GM12878 (cell line): ENCODE data around the gene SDK2.

ENCODE experiments used
- CHD4 ChIP-seq: fragments of 200-600 bp; sonication (generic); IDR thresholded peaks from 2 replicates; pipeline ENCODE4 v1.6.1; 2016; ENCODE audit warnings: mild to moderate bottlenecking
- POLR2A ChIP-seq: IDR thresholded peaks from 2 replicates; pipeline ENCODE4 v1.6.1; 2011; ENCODE audit warnings: low read depth, mild to moderate bottlenecking, low read length
- RAD51 ChIP-seq: fragments of 450-650 bp; IDR thresholded peaks from 2 replicates; pipeline ENCODE4 v1.6.1; 2016; ENCODE audit warnings: moderate library complexity, mild to moderate bottlenecking, inconsistent platforms
- TF ChIP-seq, protein P1 (sequence below): IDR thresholded peaks from 2 replicates; pipeline ENCODE4 v1.6.1; 2012; ENCODE audit warnings: mild to moderate bottlenecking, low read depth, low read length
- TF ChIP-seq, protein P2 (sequence below), 3 experiments: IDR thresholded peaks in 2 of 3; conservative IDR thresholded peaks in 1 of 3; 2 replicates each; pipeline ENCODE4 v1.5.1; 2011; ENCODE audit warnings: low read depth in 3 of 3, low read length in 3 of 3, mild to moderate bottlenecking in 3 of 3, control low read depth in 2 of 3, moderate library complexity in 2 of 3, inconsistent platforms in 1 of 3, mixed read lengths in 1 of 3; ENCODE audit not compliant: control insufficient read depth in 2 of 3, insufficient read depth in 1 of 3; ENCODE audit errors: extremely low read depth in 1 of 3

- TF ChIP-seq, protein P1, sequence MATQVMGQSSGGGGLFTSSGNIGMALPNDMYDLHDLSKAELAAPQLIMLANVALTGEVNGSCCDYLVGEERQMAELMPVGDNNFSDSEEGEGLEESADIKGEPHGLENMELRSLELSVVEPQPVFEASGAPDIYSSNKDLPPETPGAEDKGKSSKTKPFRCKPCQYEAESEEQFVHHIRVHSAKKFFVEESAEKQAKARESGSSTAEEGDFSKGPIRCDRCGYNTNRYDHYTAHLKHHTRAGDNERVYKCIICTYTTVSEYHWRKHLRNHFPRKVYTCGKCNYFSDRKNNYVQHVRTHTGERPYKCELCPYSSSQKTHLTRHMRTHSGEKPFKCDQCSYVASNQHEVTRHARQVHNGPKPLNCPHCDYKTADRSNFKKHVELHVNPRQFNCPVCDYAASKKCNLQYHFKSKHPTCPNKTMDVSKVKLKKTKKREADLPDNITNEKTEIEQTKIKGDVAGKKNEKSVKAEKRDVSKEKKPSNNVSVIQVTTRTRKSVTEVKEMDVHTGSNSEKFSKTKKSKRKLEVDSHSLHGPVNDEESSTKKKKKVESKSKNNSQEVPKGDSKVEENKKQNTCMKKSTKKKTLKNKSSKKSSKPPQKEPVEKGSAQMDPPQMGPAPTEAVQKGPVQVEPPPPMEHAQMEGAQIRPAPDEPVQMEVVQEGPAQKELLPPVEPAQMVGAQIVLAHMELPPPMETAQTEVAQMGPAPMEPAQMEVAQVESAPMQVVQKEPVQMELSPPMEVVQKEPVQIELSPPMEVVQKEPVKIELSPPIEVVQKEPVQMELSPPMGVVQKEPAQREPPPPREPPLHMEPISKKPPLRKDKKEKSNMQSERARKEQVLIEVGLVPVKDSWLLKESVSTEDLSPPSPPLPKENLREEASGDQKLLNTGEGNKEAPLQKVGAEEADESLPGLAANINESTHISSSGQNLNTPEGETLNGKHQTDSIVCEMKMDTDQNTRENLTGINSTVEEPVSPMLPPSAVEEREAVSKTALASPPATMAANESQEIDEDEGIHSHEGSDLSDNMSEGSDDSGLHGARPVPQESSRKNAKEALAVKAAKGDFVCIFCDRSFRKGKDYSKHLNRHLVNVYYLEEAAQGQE: no peak
- TF ChIP-seq, protein P2, sequence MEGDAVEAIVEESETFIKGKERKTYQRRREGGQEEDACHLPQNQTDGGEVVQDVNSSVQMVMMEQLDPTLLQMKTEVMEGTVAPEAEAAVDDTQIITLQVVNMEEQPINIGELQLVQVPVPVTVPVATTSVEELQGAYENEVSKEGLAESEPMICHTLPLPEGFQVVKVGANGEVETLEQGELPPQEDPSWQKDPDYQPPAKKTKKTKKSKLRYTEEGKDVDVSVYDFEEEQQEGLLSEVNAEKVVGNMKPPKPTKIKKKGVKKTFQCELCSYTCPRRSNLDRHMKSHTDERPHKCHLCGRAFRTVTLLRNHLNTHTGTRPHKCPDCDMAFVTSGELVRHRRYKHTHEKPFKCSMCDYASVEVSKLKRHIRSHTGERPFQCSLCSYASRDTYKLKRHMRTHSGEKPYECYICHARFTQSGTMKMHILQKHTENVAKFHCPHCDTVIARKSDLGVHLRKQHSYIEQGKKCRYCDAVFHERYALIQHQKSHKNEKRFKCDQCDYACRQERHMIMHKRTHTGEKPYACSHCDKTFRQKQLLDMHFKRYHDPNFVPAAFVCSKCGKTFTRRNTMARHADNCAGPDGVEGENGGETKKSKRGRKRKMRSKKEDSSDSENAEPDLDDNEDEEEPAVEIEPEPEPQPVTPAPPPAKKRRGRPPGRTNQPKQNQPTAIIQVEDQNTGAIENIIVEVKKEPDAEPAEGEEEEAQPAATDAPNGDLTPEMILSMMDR (IDR thresholded peaks at IDR 0.05 in 2 of 3, conservative IDR thresholded peaks at IDR 0.05 in 1 of 3; ENCODE audit: control insufficient read depth in 2 of 3, extremely low read depth in 1 of 3, insufficient read depth in 1 of 3, low read depth in 3 of 3, low read length in 3 of 3): no peak
- no peak for TF ChIP-seq POLR2A
- no peak for TF ChIP-seq CHD4
- no peak for TF ChIP-seq RAD51
These were observed 352.9 kb downstream of the SDK2 start for GRCh38 chr17:73291260-73291801.
